ENCODE measurements around the gene KIAA1217. TPM values are rescaled to one million over a fixed set of nuclear protein-coding genes. Genes with fewer than 3 reads are reported as not detected.

Gene KIAA1217
- total and polyA plus RNA-seq, 9 of the 15 experiments (the other 6 are each of a cell fraction or from before 2014, with no cell fraction given), result 0.04 TPM; not detected in 8

DNA sequence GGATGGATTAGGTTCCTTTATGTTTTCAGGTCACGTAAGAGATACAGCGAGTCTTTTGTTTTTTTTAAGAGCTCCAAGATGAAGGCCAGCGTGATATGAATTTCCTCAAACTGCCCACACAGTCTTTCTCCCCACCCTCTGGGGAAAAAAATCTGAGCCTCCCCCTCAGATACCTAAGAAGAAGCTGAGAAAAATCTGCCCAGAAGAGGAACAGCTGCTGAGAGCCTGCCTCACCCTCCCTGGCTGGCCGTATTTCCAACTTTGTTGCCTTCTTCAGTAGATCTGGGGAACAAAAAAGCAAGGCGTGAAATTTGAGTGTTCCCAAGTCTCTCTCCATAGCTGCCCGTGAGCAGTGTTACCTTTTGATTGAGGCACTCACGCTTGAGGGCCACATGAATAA lies 208.1 kb downstream of the KIAA1217 start:
- H4K20me1 ChIP-seq (replicated peaks; ENCODE audit: control insufficient read depth, insufficient read depth, low read length), result no peaks in the 10 kb centered on the region
- H3K9me1 ChIP-seq (ENCODE audit: control insufficient read depth, insufficient read depth, low read length), result no peaks in the 10 kb centered on the region
- no peaks in the 10 kb centered on the region for H3K79me2 ChIP-seq (ENCODE audit: control insufficient read depth, insufficient read depth, low read length)
- no peak overlapping the region for H3K4me3 ChIP-seq
- in situ Hi-C loops (cut with MboI) (no loop called here), intact Hi-C loops (cut with micrococcal nuclease) (no loop called here)
- H2AFZ ChIP-seq (ENCODE audit: low read depth, low read length), result no peak overlapping the region
- H3K4me2 ChIP-seq (ENCODE audit: insufficient read depth, low read length), result no peak overlapping the region
- TF ChIP-seq, protein P1, sequence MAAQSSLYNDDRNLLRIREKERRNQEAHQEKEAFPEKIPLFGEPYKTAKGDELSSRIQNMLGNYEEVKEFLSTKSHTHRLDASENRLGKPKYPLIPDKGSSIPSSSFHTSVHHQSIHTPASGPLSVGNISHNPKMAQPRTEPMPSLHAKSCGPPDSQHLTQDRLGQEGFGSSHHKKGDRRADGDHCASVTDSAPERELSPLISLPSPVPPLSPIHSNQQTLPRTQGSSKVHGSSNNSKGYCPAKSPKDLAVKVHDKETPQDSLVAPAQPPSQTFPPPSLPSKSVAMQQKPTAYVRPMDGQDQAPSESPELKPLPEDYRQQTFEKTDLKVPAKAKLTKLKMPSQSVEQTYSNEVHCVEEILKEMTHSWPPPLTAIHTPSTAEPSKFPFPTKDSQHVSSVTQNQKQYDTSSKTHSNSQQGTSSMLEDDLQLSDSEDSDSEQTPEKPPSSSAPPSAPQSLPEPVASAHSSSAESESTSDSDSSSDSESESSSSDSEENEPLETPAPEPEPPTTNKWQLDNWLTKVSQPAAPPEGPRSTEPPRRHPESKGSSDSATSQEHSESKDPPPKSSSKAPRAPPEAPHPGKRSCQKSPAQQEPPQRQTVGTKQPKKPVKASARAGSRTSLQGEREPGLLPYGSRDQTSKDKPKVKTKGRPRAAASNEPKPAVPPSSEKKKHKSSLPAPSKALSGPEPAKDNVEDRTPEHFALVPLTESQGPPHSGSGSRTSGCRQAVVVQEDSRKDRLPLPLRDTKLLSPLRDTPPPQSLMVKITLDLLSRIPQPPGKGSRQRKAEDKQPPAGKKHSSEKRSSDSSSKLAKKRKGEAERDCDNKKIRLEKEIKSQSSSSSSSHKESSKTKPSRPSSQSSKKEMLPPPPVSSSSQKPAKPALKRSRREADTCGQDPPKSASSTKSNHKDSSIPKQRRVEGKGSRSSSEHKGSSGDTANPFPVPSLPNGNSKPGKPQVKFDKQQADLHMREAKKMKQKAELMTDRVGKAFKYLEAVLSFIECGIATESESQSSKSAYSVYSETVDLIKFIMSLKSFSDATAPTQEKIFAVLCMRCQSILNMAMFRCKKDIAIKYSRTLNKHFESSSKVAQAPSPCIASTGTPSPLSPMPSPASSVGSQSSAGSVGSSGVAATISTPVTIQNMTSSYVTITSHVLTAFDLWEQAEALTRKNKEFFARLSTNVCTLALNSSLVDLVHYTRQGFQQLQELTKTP (IDR thresholded peaks at IDR 0.05; ENCODE audit: low read depth in 1 of 2, partially characterized antibody in 2 of 2), result no peak
- TF ChIP-seq RBM22 (IDR thresholded peaks at IDR 0.05; ENCODE audit: low read depth, low read length, poor library complexity, severe bottlenecking) (no peak), POLR2B (IDR thresholded peaks at IDR 0.05; ENCODE audit: low read depth, partially characterized antibody) (no peak), NR3C1 (CRISPR knock-in tag; IDR thresholded peaks at IDR 0.05) (no peak), ZNF174 (CRISPR knock-in tag; IDR thresholded peaks at IDR 0.05) (no peak), YY1 (IDR thresholded peaks at IDR 0.05; ENCODE audit: borderline replicate concordance in 1 of 3, control insufficient read depth in 1 of 3, extremely low read depth in 1 of 3, insufficient read depth in 3 of 3, insufficient read length in 1 of 3, insufficient replicate concordance in 2 of 3, low read depth in 1 of 3, low read length in 2 of 3) (no peak), MEF2A (IDR thresholded peaks at IDR 0.05; ENCODE audit: control insufficient read depth, low read depth, low read length) (no peak), HDAC2 (IDR thresholded peaks at IDR 0.05) (no peak)
- TF ChIP-seq, protein P2, sequence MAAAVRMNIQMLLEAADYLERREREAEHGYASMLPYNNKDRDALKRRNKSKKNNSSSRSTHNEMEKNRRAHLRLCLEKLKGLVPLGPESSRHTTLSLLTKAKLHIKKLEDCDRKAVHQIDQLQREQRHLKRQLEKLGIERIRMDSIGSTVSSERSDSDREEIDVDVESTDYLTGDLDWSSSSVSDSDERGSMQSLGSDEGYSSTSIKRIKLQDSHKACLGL (CRISPR knock-in tag; IDR thresholded peaks at IDR 0.05; ENCODE audit: borderline replicate concordance, poor library complexity, severe bottlenecking), result no peak
- TF ChIP-seq, protein P3, sequence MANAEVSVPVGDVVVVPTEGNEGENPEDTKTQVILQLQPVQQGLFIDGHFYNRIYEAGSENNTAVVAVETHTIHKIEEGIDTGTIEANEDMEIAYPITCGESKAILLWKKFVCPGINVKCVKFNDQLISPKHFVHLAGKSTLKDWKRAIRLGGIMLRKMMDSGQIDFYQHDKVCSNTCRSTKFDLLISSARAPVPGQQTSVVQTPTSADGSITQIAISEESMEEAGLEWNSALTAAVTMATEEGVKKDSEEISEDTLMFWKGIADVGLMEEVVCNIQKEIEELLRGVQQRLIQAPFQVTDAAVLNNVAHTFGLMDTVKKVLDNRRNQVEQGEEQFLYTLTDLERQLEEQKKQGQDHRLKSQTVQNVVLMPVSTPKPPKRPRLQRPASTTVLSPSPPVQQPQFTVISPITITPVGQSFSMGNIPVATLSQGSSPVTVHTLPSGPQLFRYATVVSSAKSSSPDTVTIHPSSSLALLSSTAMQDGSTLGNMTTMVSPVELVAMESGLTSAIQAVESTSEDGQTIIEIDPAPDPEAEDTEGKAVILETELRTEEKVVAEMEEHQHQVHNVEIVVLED (CRISPR knock-in tag; IDR thresholded peaks at IDR 0.05), result no peak
- FAIRE-seq (no peak), ATAC-seq (no peak), DNase-seq (ENCODE audit: extremely low read depth in 1 of 4, low spot score in 3 of 4) (no peak)
- no peaks in the 10 kb centered on the region for H3K4me1 ChIP-seq (replicated peaks in 1 of 2; ENCODE audit: control insufficient read depth in 2 of 2, insufficient read depth in 2 of 2, low read length in 2 of 2)
- CTCF ChIA-PET (ENCODE audit: low intra/inter-chr PET ratio), result no interaction called here
- no peaks in the 10 kb centered on the region for H3K9me3 ChIP-seq (replicated peaks; ENCODE audit: control insufficient read depth, insufficient read depth, low read depth, low read length)
- no TSS peak for BruUV-seq (replicated peaks)
- H3K36me3 ChIP-seq (ENCODE audit: control insufficient read depth, insufficient read depth, low read length), result no peaks in the 10 kb centered on the region
- H3K27ac ChIP-seq (ENCODE audit: extremely low read depth, low read depth, low read length), result no peak overlapping the region
- H3K9ac ChIP-seq (ENCODE audit: insufficient read depth in 1 of 2, low read depth in 2 of 2, low read length in 2 of 2), result no peak overlapping the region
- POLR2A ChIA-PET, result no interaction called here
- no peaks in the 10 kb centered on the region for H3K27me3 ChIP-seq (ENCODE audit: control insufficient read depth in 2 of 2, insufficient read depth in 2 of 2, low read length in 2 of 2)
- 0% methylated on average over 7 of the region's 7 CpGs for WGBS (ENCODE audit: insufficient coverage, low coverage, missing lambda C conversion rate)
